Jurkat, Clone E6-1 (cell line): ENCODE results near the gene PRR23E.

Source experiments
- DNase-seq: peaks from one replicate; pipeline ENCODE4 v3.0.0-alpha.2; 2011; ENCODE audit warnings: low read depth, low spot score
- H3K4me3 ChIP-seq: 2 replicates; pipeline ENCODE4 v1.5.1; 2011; ENCODE audit warnings: mild to moderate bottlenecking, low read length, control low read depth, moderate library complexity

PRR23E gene

DNA sequence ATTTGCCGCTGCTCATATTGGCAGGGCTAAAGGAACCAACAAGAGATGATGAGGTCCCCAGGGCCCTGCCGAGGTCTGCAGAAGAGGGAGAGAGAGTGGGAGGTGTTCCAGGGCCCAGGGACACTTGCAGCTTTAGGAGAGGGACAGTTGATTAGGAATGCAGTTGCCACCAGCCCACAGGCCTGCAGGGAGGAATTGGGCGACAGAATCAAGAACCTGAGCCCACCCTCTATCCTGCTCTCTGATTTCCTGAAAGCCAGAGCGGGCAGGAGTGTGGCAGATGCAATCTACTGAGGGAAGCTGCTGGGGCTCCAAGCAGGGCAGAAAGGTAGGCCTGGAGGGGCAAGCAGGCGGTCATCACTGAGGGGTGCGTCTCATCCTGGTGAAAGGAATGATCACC, 12.1 kb upstream of the PRR23E start:
- no peak overlapping the region for H3K4me3 ChIP-seq
- no peak for DNase-seq

DNA sequence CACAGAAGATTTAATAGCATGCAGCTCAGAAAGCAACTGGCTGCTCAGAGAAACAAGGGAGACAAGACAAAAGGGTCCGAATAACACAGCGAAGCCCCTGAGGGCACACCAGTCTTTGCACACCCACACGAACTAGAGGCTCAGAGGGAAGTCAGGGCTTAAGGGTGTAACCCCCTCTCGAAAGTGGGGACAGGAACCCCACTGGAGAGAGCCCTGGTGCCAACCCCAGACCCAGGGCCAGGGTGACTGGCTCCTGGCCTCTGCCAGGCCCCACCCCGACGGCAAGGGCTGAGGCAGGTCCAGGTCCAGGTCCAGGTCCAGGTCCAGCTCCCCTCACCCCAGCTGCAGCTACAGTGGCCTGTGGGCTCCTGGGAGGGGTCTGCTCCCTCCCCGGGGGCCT, 10.5 kb upstream of the PRR23E start:
- no peak for DNase-seq

DNA sequence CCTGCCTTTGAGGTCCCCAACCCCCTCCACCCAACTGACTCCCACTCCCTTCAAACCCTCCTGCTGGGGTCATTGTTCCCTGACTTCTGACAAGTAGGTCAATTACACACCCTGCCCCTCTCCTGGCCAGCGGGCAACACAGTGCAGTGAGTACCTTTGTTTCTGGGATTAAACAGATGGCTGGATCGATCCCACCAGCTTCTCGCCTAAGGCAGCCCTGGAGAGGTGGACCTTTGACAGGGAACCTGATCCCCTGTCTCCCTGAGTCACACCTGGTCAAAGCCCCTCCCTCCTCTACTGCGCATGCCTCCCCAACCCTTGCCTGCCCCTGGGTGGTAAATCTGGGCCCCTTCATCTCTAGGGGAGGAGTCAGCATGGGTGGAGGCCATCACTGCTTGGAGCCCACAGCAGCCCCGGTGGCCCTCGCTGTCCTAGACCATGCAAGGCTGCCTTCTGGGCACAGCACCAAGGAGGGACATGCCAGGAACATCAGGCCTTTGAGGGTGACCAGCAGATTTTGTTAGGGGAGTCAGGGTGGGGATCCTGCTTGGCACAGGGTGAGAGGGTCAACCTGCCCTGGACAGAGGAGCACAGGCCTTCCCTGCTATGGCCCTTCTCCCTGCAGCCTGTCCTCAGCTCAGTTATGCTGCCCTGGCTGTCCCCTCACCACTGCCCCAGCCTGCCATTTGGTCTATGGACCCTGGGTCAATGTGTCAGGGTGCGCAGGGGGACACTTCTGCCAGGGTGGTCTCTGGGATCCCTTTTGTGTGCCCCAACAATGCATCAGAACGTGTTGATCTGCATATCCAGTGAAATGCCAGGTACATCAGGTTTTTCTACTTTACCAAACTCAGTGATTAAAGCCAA, 9.8 kb upstream of the PRR23E start:
- no peak overlapping the region for H3K4me3 ChIP-seq
- no peak for DNase-seq

More for the DNA sequence above, 10.5 kb upstream of the PRR23E start:
- H3K4me3 ChIP-seq: no peak overlapping the region

- DNase-seq: no peak
- no peak overlapping the region for H3K4me3 ChIP-seq
Measured at GRCh38 chr3:127183931-127184869, 8.7 kb upstream of the PRR23E start.

DNA sequence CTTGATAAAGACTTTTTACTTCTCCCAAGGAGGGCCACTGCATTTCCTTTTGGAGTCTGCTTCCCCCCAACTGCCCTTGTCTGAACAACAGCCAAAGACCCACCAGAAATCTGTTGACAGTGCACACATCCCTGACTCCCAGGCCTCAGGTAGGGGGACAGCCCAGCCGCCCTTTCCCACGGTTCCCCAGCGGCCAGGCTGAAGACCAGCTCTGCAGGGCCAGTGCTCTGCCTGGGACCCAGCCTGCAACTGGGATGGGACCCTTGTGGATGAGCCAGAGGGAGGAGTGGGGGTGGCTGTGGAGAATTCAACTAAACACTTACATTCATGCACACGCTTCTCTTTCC, 8.1 kb upstream of the PRR23E start:
- no peak overlapping the region for H3K4me3 ChIP-seq
- DNase-seq: no peak

GRCh38 chr3:127185268-127185667, 7.7 kb upstream of the PRR23E start:
- H3K4me3 ChIP-seq: no peak overlapping the region
- DNase-seq: no peak

DNA sequence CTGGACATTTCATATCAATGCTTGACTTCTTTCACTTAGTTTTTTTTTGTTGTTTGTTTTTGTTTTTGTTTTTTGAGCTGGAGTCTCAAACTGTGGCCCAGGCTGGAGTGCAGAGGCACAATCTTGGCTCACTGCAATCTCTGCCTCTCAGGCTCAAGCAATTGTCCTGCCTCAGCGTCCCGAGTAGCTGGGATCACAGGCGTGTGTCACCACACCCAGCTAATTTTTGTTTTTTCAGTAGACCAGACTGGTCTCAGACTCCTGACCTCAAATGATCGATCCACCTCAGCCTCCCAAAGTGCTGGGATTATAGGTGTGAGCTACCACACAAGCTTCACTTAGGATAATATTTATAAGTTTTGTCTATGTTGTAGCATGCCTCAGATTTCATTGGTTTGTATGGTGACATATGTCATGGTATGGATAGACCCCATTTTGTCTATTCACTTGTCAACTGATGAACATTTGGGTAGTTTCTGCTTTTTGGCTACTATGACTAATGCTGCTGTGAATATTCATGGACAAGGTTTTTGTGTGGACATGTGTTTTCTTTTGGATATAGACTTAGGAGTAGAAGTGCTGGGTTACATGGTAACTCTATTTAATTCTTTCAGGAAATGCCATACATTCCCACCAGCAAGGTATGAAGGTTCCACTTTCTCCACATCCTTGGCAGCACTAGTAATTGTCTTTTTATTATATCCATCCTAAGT, 6.8 kb upstream of the PRR23E start:
- no peak for DNase-seq
- H3K4me3 ChIP-seq: no peak overlapping the region

DNA sequence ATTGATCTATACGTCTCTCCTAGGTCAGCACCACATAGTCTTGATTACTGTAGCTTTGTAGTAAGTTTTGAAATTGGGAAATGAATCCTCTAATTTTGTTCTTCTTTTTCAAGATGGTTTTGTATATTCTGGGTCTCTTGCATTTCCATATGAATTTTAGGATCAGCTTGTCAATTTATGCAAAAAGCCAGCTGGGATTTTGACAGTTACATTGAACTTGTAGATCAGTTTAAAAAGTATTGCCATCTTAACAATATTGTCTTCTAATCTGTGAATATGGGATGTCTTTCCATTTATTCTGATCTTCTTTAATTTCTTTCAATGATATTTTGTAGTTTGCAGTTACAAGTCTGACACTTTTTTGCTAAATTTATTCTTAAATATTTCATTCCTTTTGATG, 5.6 kb upstream of the PRR23E start:
- H3K4me3 ChIP-seq: no peak overlapping the region
- no peak for DNase-seq

GRCh38 chr3:127193341-127193740, 410 bp downstream of the PRR23E start:
- DNase-seq: no peak
- H3K4me3 ChIP-seq: no peak overlapping the region

- DNase-seq: no peak
- no peak overlapping the region for H3K4me3 ChIP-seq
Measured at GRCh38 chr3:127193775-127194174, 844 bp downstream of the PRR23E start.

DNA sequence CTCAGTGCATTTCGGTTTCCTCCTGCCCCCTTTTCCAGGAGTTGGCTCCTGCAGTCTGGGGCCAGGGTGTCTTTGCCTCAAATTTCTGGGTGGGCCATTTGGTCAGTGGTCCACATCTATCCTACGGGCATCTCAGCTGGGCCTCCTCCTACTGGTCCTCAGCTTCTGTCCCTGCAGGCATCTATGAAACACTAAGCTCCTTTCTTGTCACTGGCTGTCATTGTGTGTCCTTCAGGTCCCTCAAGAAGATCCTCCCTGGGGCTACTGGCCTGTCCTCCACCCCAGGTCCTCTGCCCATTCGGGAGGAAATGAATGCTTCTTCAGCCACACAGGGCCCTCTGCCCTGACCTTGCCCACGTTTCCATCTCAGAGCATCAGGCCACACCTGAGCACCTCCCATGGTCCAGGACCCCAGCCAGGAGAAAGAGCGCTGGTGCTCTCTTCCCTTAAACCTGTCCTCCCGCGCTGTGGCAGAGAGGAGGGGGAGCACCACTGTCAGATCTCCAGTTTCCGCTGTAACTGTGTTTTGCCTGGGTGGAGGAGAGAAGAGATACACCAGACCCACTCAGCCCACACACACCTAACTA, 1.8 kb downstream of the PRR23E start:
- DNase-seq: no peak
- H3K4me3 ChIP-seq: no peak overlapping the region

DNA sequence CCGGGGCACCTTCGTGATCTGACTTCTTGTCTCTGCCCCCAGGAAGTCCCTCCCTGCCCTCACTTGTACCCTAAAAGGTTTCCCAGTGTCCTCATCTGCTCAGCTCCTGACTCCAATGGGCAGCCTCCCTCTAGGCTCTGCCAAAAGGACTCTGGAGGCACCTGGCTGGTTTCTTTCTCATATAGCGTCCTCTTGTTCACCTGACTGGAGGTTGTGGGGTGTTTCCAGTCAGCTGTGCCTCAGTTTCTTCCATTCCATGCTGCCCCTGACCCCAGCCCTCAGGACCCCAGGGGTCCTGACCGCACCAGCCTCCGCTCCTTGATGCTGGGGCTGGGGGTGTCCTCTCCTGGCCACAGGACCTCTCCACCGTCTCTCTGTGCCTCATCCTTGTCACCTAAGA, 2.5 kb downstream of the PRR23E start:
- H3K4me3 ChIP-seq: no peak overlapping the region
- no peak for DNase-seq

DNA sequence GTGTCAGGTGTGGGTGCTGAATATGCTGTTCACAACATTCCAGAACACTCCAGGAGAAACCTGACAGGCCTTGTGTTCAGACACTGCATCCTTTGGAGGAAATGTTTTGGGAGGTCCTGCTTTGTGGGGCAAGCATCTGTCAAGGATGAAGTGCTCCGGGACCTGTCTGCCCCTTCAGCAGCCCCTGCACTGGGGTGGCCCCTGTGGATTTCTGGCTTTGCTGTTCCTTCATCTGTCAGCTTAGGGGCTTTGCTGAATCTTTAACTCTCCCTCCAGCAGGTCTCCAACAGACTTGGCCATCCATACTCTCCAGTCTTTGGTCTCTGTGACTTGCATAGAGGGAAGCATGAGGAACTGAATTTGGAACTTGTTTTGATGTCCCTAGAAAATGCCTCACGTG, 3.1 kb downstream of the PRR23E start:
- DNase-seq: no peak
- no peak overlapping the region for H3K4me3 ChIP-seq

DNA sequence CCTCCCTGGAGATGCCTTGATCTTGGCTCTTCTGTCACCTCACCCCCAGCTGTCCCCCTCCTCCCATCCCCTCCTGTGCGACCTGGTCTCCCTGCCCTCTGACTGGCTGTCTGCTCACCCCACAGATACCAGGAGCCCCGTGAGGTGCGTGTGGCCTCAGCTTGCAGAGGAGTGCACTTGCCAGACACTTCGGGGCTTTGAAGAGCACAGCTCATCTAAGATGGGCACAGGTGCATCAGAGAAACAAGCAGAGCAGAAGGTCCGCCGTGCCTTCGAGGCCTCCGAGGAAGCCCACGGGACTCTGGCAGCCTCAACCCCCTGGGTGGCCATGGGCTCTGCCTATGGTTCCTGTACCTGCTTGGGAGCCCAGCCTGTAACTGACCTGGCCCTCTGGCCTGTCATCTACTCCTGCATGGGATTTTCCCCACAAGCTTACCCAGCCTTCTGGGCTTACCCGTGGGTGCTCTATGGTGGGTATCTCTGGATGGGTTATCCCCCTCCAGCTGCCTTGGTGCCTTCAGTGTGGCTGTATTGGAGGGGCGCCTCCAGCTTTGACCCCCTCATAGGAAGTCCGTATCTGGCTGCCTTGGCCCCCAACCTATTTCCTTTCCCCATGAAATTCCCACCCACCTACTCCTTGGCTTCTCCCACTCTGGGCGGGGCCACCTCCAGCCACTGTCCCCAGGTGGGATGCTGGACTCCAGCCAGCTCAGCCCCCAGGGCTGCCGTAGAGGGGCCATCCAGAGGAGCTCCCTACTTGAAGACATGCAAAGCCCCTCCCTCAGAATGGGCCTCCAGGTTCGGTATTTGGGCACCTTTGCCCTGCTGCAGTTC, 3.8 kb downstream of the PRR23E start:
- no peak for DNase-seq
- H3K4me3 ChIP-seq: no peak overlapping the region

- no peak overlapping the region for H3K4me3 ChIP-seq
- no peak for DNase-seq
Measured at GRCh38 chr3:127197300-127198189, 4.6 kb downstream of the PRR23E start.

GRCh38 chr3:127200086-127200691, 7.3 kb downstream of the PRR23E start:
- no peak for DNase-seq
- H3K4me3 ChIP-seq: no peak overlapping the region

DNA sequence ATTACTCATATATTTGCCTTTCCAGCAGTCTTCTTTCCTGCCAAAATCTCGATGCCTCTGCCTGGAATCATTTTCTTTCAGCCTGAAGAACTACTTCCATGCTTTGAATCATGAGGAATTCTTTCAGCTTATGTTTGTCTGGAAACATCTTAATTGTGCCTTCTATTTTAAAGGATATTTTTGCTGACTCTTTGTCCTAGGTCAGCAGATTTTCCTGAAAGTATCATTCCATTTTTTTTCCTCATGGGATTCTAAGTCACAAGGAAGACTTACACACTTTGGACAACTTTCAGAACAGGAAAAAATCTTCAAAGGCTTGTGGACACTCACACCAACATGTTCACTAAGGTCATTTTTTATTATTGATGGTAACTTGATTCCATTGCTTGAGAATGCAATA, 10.1 kb downstream of the PRR23E start:
- DNase-seq: no peak
- H3K4me3 ChIP-seq: no peak overlapping the region
